Testis (tissue), 3 donors: ENCODE measurements around the gene PTPRS. TPM values are rescaled to one million over a fixed set of nuclear protein-coding genes. Genes with fewer than 3 reads are reported as not detected.
"Not testable (repeated sequence)": the region's sequence is repeated elsewhere in the genome, so short reads cannot be mapped to it uniquely, and the experiment has no call there.

Experiments
- DNase-seq: peaks from one replicate; pipeline ENCODE4 v3.0.0-alpha.2; 2019
- H3K27ac ChIP-seq, 2 donors: fragments of 200-600 bp; sonication (generic); one replicate each; pipeline ENCODE4 v1.5.1; 2019
- H3K27me3 ChIP-seq: fragments of 200-600 bp; sonication (generic); one replicate; pipeline ENCODE4 v1.5.1; 2019
- H3K36me3 ChIP-seq: fragments of 200-600 bp; sonication (generic); one replicate; pipeline ENCODE4 v1.5.1; 2017; ENCODE audit warnings: low read depth; ENCODE audit errors: missing control alignments
- H3K4me1 ChIP-seq: fragments of 200-600 bp; sonication (generic); one replicate; pipeline ENCODE4 v1.5.1; 2019
- H3K4me3 ChIP-seq, 2 donors: fragments of 200-600 bp; sonication (generic); one replicate each; pipeline ENCODE4 v1.5.1; 2017 to 2019
- H3K9me3 ChIP-seq: fragments of 200-600 bp; sonication (generic); one replicate; pipeline ENCODE4 v1.5.1; 2017
- CTCF ChIP-seq, 3 experiments: fragments of 450-650 bp in 2 of 3; fragments of 200-600 bp in 1 of 3; sonication (generic) in 1 of 3; IDR thresholded peaks; one replicate each; pipeline ENCODE4 v1.5.1; 2016 to 2019; ENCODE audit warnings: antibody characterized with exemption in 3 of 3, mild to moderate bottlenecking in 2 of 3, moderate library complexity in 1 of 3
- POLR2A ChIP-seq: fragments of 450-650 bp; IDR thresholded peaks from one replicate; pipeline ENCODE4 v1.6.1; 2017; ENCODE audit warnings: antibody characterized with exemption, mild to moderate bottlenecking, moderate library complexity
- WGBS, 2 donors: methylation state at CpG; one replicate each; pipeline ENCODE4 v1.1.5; 2018; 5-methylcytosine and 5-hydroxymethylcytosine counted together
- intact Hi-C: fragments of 100-400 bp; cut with DNase I; formaldehyde crosslinking; loops from one replicate; pipeline ENCODE4 v1.15.1; 2023; ENCODE audit warnings: low total_unique reads
- polyA plus RNA-seq: library from polyadenylated mRNA; stranded (reverse); fragments of 350-450 nt; fragmentation: Illumina TruSeq; extraction: RNeasy Lipid Tissue Mini Kit (QIAGEN cat#74804); gene quantifications from one replicate; pipeline ENCODE4 v1.2.3, GENCODE V29; 2014; ENCODE audit warnings: low read depth, low replicate concordance; ENCODE audit not compliant: insufficient read depth
- total RNA-seq, 2 donors: library from RNA; depleted of rRNA; stranded (reverse); fragments of >200 nt; gene quantifications; one replicate each; pipeline ENCODE4 v1.2.3, GENCODE V29; 2016

The PTPRS gene
- total and polyA plus RNA-seq, 3 donors from 2014 or later: 27.1 to 138 (median 85.6) TPM

- TF ChIP-seq CTCF (IDR thresholded peaks at IDR 0.05): no peak
- no peaks in the 10 kb centered on the region for H3K4me1 ChIP-seq
- no peak for DNase-seq
- H3K4me3 ChIP-seq: no peak overlapping the region
- 86 to 88% methylated on average over 5 of the region's 5 CpGs for WGBS, 2 donors
- H3K9me3 ChIP-seq: no peaks in the 10 kb centered on the region
- intact Hi-C loops: no loop called here
- H3K27me3 ChIP-seq: no peaks in the 10 kb centered on the region
- no peaks in the 10 kb centered on the region for H3K36me3 ChIP-seq
- H3K27ac ChIP-seq: no peak overlapping the region
Observed at GRCh38 chr19:5367530-5368133, 27.0 kb upstream of the PTPRS start.

GRCh38 chr19:5365905-5366304 is 25.3 kb upstream of the PTPRS start:
- Histone ChIP-seq H3K4me1 (no peaks in the 10 kb centered on the region), H3K36me3 (no peaks in the 10 kb centered on the region), H3K27ac (no peak overlapping the region), H3K9me3 (no peaks in the 10 kb centered on the region), H3K27me3 (no peaks in the 10 kb centered on the region), H3K4me3 (no peak overlapping the region)
- no peak for DNase-seq
- WGBS, 2 donors: 87 to 88% methylated on average over 6 of the region's 6 CpGs
- TF ChIP-seq POLR2A (no peak), CTCF (IDR thresholded peaks at IDR 0.05) (no peak)
- intact Hi-C loops: no loop called here

- TF ChIP-seq POLR2A (no peak), CTCF (IDR thresholded peaks at IDR 0.05) (no peak)
- H3K27ac ChIP-seq: no peak overlapping the region
- no peaks in the 10 kb centered on the region for H3K4me1 ChIP-seq
- 28 to 34% methylated on average over 7 of the region's 7 CpGs for WGBS, 2 donors
- intact Hi-C loops: no loop called here
- H3K9me3 ChIP-seq: no peaks in the 10 kb centered on the region
- no peaks in the 10 kb centered on the region for H3K27me3 ChIP-seq
- no peaks in the 10 kb centered on the region for H3K36me3 ChIP-seq
- no peak overlapping the region for H3K4me3 ChIP-seq
- DNase-seq: no peak
Observed at GRCh38 chr19:5364674-5365073, 24.1 kb upstream of the PTPRS start.

- intact Hi-C loops, H3K27me3 ChIP-seq, H3K27ac ChIP-seq, DNase-seq, H3K9me3 ChIP-seq, H3K36me3 ChIP-seq, H3K4me3 ChIP-seq, H3K4me1 ChIP-seq: not testable (repeated sequence)
- WGBS, 2 donors: 82 to 91% methylated on average over 9 of the region's 9 CpGs
Observed at GRCh38 chr19:5361839-5362238, 21.2 kb upstream of the PTPRS start.

- Histone ChIP-seq H3K27ac (no peak overlapping the region), H3K4me1 (no peaks in the 10 kb centered on the region), H3K9me3 (no peaks in the 10 kb centered on the region), H3K36me3 (no peaks in the 10 kb centered on the region), H3K27me3 (no peaks in the 10 kb centered on the region), H3K4me3 (no peak overlapping the region)
- intact Hi-C loops: no loop called here
- DNase-seq: no peak
- 88 to 95% methylated on average over 4 of the region's 4 CpGs for WGBS, 2 donors
- TF ChIP-seq POLR2A (no peak), CTCF (IDR thresholded peaks at IDR 0.05) (no peak)
Observed at GRCh38 chr19:5361407-5361806, 20.8 kb upstream of the PTPRS start.
